GM19351 (cell line): Measurements from ENCODE around the gene SATB2.

Source experiments
- ATAC-seq: cut with Tn5 transposase; IDR thresholded peaks from one replicate; pipeline ENCODE4 v1.9.1; 2021; ENCODE audit warnings: mild to moderate bottlenecking, moderate library complexity; ENCODE audit not compliant: unreplicated experiment

SATB2 gene

DNA sequence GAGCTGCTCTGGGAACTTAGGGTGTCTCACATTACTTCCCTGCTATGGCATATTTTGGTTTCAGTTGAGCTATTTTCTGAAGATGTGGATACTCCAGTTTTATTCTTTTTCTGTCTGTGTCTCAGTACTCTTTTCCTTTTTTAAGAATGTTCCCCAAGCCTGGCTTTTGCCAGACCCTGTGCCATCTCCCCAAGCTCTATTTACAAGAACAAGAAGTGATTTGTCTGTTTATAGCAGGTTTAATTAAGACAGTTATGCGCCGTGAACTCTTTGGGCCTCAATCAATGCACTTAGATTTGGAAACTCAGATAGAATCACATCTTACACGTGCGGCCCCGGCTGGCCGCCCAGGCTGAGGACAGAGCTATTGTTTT is 8.9 kb upstream of the SATB2 start:
- no peak for ATAC-seq

DNA sequence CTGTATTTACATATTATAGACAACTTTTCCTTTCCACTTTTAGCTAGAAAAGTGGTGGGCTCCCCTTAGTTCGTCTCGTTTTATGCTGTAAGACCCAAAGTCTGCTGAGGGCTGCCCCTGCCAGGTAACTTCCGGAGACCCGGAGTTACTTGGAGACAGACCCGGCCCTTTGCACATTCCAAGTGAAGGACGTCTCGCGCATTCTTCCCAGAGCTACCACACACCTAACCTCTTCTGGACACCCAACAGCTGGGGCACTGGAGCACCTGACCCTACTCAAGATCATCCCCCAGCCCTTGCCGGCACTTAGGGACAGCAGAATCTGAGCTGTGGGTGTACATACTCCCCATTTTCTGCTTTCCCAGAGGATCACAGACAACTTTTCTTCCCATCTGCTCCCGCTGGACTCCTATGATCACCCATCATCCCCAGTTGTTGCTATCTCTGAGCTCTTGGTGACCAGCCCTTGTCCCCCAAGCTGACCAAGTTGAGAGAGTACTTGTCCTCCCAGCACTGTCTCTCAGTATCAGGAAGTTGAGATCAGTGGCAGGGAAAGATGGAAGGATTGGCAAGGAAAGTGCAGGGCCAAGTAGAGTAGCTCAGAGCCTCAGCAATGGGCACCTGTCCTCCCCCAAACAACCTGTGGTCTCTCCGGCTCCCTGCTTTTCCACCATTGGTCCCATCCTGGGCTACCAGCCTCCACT is 8.4 kb upstream of the SATB2 start:
- ATAC-seq, result no peak

DNA sequence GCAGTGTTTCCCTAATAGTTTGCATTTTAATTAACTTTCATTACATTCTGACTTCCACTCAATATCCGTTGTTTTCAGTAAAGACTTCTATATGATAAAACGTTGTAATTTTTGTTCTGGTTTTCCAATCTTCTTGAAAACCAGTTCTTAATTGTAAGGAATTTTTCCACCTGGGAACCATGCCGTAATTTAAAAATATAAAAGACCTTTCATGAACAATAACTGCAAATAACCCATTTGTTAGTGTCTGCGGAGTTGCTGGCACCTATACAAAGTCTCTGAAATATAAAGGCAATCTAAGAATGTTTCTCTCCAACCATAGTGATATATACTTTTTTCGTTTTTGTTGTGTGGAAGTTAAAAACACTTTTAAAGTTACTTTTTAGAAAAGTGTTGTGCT is 7.7 kb upstream of the SATB2 start:
- no peak for ATAC-seq

DNA sequence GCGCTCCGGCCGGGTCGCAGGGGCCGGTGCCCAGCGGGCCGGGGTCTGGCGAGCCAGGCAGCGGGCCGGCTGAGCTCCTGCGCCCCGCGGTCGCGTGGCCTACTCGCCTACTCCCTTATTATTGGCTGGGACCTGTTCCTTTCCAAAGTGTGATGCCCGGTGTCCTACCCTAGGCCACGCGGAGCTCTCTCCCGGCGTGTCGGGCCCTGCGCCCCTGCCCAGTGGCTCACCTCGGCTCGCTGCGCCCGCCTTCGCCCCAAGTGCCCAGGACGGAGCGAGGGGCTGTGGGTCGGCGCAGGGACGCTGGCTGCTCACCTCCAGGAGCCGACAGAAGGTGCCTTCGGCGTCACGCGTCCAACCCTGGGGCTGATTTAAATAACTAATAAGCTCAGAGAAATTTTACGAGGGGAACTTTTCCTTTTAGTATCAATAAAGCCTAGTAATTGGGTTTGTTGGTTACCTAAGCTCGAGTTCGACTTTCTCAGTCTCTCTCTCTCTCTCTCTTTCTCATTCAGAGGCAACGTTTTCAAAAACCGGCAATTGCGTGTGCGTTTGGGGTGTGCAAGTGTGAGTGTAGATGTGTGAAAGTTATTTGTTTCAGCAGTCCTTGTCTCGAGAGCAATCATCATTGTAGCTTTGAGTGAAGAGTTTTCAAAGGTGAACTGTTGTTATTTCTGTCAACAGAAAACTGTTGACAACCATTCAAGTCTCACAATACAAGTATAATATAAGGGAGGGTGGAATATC is 7.0 kb upstream of the SATB2 start:
- ATAC-seq, result no peak

DNA sequence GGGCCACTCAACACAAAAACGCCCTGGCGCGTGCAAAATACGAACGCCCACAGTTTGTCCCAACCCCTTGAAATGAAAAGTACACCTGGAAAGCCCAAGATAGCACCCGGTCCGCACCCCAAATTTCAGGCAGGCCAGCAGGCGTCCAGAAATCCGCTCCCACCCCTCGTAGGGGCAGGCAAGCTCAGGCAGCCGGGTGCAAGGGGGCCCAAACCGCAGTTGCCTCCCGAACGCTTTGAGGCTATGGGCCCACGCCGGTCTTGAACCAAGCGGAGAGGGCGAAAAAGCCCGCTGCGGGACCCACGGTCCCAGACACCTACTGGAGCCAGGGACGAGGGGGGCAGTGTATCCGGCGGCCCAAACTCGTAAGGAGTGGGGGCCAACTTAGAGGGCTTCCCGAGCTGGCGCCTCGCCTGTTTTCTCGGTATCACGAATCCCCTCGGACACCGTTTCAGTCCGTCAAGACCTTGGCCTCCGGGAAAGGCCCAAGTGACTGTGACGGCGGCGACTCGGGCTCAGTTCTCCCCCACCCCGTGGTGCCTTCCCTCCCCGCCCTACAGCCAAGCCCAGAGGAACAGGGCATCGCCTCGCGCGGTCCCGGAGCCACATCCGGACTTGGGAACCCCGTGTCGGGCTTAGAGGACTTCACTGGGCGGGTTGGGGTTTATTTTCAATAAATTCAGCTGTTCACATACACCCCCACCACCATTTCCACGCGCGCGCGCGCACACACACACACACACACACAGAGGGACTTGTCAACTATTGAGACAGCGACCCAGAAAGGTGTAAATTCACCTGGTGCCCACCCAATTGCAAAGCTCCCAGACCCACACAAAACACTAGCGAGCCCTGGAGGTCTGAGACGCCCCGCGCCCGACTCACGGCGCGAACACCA is 6.2 kb upstream of the SATB2 start:
- no peak for ATAC-seq

DNA sequence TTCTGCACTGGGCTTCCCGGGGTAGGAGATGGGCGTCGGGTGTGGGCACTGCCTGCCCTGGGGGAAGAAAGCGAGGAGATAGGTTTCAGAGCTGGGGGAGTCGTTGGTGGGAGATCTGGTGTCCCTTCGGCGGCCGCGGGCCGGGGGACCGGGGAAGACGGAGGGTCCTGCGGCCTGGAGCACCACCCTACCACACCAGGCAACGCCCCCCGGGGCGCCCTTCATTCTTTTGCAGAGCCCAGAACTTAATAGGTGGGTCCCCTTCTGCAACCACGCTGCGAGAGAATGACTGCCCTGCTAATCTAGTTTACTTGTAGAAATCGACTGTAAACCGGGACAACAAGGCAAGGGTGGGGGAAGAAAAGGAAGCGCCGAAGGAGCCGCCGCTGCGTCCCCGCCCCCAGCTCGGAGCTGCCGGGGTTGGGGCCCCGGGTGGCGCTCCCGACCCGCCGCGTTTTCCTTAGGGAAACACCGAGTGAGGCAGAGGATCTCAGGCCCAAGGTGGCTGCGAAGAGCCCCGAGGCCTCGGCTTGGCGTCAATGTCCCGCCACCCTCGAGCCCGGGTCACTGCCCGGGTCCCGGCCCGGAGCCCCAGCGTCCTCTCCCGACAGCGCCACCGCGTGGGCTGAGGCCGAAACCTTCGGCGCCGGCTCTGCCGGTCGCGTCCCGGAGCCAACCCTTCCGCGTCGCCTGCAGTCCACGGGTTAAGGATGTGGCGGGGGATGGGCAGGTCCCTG is 5.4 kb upstream of the SATB2 start:
- ATAC-seq, result peak; percentile 37

DNA sequence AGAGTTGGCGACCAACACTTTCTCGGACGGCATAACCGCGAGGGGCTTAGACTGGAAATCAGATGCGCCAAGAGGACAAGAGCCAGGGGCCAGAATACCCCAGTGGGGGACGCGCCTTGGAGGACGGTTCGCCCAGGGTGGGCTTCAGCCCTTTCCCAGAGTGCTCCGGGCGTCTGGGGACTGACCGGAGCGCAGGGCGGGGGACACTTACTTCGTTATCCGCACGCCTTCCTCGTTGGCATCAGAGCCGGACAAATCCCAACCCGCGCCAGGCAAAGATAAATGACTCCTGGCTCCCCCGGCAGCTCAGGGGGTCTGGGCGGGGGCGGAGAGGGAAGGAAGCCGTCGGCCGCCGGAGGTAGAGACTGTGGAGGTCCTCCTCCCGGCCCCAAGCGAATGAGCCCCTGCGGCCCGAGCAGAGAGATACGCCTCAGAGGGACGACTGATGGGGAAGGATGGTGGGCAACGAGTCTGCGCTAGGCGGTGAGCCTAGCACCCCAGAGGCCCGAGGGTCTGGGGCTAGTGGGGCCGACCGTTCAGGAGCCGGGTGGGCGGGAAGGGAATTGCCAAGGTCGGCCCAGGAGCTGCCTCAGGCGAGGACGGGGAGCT is 4.7 kb upstream of the SATB2 start:
- ATAC-seq, result no peak

DNA sequence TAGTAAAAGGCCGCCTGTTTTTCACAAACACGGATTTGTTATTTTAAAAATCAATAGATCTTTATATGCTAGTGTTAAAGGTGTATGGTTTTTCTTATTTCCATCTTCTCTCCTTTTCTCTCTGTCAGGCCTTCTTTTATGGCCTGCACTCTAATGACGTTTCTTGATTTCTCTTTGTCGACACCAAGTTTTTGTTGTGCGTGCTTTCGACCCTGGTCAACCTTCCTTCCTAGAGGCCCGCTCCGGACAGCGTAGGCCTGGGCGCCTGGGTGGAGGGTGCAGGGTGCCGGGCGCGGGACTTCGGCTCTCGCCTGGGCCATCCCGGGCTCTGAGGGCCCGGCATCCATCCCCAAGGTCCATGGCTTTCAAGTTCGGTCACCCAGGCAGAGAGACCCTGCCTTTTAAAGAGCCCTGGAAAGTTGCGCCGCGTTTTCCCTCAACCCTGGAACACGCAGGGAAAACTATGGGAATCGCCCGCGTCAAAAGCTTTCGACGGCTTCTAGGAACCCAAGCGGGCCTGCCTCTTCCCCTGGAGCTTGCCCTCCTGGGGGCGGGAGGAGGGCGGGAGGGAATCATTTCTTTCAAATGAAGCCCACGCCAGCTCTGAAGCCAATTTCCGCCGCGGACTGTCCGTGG is 4.1 kb upstream of the SATB2 start:
- ATAC-seq, result no peak

DNA sequence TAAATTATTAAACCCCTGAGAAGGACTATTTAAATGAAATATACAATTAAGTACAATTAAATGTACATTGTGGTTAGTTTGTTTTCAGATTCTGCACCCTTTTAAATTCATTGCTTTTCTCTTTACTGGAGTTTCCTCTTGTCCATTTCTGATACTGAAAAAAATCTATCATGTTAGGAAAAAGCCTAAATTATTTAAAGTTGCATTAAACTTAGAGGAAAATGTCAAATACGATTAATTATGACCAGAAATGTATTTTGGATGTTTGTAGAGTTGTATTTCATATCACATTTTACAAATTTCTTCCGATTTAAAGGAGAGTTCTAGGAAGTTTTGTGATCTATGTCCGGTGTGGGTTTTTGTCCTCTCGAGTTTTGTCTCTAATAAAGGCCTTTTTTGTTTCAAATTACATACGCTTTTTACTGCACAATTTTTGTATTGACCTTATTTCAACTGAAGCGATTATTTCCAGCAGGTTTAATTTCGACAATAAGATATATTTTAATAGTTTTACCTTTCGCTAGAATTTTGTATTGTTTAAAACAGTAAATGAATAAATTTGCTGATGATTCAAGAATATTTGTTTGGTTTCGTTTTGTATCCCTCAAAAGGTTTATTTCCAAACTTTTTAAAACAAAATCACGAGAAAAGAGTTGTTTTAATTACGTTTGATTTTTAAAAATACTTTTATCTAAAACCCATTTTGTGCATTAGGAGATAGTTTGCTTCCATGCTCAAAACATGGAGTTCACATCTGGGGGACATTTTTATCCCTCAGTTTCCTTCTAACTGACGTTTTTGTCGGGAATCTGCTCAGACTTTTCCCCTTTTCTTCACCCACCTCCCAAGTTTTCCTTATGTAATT is 3.3 kb upstream of the SATB2 start:
- no peak for ATAC-seq

DNA sequence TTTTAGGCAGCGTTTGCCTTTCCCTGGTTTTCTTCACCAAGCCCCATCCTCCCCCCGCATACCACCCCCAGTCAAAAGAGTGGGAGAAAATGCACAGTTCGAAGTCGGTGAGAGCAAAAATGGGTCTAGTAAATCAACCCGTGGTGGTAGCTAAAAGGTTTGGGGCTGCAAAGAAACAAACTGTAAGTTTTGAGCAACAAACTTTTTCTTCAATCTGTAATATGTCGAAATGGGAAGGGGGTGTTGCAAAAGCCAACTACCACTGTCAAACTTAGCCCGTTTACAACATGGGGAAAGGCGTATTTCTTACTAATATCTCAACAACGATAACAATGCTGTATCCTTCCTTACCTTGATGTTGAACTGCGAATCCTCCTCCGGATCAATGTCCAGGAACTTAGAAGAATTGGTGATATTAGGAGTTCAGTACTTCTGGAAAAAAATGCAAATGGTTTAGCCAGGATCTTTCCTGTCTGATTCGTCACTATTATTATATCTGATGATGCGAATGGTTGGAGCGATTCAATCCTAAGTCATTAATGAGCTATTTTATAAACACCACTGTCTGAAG is 2.4 kb upstream of the SATB2 start:
- ATAC-seq, result no peak

DNA sequence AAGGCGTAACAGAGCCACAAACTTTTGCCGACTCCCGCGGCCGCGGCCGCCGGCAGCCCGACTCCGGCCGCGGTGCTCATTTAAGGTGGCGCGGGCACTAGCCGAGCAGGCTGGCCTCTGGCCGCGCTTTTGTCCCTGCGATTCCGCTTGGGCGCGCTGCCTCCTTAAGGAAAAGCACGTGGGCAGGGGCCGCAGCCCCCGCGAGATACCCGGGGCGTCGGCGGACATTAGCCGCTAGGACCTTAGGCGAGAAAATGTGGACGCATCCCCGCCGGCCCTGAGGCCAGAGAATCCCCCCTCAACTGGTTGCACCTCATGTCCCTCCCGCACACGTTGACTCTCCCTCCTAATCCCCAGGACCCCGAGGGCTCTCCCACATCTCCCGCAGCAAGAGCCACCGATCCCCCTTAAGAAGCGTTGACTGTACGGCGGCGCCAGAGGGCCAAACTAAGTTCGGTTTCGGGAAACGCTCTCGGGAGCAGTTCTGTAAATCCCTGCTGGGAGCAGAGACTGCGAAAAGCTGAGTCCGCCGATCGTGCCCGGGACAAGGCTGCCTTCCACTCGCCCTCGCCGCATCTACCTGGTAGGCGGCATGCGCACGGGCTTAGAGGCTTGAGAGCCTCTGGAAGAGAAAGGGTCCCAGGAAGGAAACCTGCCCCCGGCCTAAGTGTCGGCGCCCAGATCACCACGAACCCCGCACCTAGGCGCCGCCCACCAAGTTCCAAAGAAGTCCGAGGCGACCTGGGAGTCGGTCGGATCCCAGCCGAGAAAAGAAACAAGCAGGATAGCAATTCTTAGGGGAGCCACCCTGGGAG is 1.8 kb upstream of the SATB2 start:
- ATAC-seq, result peak; percentile 30

DNA sequence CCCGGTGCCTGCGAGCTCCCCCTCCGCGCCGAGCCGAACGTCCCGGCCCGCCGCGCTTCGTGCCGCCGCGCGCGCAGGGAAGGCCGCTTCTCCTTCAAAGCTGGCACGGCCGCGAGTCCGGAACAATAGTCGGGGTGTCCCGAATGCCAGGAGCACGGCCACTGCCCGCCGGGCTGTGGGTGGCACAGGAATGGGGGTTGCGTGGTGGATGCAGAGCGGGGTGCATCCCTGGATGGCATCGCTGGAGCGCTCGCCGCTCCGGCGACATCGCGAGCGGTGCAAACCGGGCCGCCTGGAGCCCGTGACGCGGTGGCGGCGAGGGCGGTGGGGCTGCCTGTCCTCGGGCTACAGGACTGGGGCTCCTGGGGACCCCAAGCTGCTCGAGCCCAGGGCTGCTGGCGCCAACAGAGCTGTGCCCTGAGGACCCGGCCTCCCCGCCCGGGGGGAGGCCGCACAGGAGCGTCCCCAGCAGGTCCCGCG is 1.1 kb upstream of the SATB2 start:
- ATAC-seq, result peak; percentile 37

DNA sequence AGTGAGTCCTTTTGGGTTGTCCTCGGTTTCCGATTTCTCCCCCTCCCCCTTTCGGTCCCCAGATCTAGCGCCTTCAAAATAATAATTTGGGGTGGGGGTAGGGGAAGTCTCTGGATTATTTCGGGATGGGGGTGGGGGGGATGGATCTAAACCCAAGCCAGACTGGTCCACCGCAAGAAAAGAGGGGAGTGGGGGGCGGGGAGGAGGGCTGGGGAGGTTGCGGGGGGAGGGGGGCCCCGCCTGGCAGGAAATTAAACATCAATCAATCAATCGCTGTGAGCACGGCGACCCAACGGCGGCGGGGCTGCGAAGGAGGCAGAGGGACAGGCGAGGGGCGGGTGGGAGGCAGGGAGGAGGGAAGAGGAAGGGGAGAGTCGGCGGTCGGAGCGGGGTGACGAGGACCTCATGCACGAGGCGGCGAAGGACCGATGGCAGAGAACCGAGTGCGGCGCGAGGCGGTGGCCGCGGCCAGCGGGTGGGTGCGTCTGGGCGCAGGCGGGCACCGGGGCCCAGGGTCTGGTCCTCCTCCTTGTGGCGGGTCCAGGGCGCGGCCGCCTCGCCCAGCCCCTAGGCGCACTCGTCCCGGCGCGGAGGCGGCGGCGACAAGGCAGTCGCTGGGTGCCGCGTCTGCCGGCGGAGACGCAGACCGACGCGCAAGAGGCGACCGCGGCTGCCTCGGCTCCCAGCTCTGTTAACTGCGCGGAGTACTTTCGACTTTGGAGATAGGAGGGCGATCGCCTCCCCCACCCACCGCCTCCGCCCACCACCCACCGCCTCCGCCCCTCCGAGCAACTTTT is 468 bp upstream of the SATB2 start:
- peak; percentile 29 for ATAC-seq

DNA sequence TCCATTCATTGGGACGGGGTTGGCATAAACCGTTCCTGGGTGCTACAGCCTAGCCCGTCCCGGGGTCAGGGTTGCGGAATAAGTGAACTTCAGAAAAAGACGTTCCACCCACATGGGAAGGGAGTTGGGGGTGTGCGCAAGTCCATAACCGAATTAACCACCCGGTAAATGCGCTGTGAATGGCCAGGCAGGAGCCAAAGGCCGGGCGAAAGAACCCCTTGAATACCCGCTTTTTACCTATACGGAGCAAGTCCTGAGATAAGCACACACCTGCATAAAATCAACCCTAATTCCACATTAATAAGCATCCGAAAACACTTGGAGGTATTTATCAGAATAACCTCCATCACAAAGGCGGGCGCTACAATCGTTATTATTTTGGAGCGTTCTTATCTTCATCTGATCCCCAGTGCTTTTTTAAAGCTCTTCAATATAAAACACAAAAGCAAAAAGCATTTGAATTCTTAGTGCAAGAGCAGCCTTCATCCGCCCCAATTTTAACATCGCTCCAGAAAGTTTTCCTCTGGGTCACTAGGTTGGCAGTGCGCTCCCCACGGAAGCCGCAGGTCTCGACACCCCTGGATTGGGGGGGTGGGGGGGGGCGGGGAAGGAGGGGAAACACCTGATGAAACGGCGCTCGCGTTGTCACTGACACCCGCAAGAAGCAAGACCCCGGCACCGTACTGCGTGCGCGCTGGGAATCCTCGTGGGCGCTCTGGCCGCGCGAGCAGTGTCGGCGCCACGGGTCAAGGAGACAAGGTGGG is 1.2 kb downstream of the SATB2 start:
- ATAC-seq, result no peak

DNA sequence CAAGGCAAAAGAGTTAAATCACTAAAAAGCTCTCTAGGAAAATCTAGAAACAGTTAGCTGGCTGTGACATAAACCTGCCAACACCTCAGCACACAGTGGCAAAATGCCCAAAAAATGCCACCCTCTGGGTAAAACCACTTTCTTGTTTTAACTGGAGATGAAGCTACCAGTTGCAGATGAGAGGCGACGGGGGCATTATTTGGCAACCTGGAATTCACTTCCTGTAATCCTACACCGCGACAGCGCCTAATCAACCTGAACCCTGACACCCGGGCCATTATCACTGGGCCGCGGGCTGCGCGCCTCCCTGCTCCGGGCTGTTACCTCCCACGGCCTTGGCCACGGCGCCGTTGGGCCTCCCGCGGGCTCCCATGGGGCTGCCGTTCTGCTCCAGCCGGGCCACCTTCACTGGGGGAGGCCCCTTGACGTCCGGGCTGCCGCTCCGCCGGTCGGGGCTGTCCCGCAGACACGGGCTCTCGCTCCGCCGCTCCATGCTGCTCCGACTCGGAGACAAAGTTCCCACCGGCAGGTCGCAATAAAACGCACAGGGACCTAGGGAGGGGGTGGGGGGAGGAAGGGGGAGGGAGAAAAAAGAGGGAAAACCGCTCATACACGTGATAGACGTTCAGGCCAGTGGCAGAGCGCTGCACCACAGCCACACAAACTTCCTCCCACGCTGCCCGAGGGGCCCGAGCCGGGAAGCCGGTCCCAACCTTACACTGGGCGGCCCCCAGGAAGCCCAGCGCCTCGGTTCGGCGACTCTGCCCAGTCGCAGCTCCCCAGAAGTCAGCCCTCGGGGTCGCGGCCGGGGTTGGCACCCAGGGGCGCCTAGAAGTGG is 2.0 kb downstream of the SATB2 start:
- ATAC-seq, result no peak

DNA sequence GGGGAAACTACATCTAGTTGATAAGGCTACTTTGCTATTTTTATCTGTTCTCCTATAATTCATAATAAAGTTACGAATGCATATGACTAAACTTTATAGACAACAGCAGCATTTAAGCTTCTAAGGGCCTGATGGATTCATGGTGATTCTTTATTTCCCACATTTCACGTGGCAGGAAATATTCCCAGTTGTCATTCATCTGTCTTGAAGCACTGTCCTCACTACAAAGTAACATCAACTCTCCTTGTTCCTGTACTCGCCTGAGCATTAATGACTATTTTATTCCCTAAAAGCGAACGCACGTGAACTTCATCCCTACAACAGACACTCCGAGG is 2.6 kb downstream of the SATB2 start:
- no peak for ATAC-seq
